OCI-LY7 (cell line): Measurements from ENCODE around the gene HRH1. TPM values are rescaled to one million over a fixed set of nuclear protein-coding genes. Genes with fewer than 3 reads are reported as not detected.

ENCODE experiments used
- BruUV-seq: library from RNA; stranded (reverse); fragments of 400-500 nt; replicated peaks from 2 replicates; lab custom pipeline; 2021; lab: Mats Ljungman, UMichigan
- CTCF ChIA-PET: fragments of 300-600 bp; sonication (Branson Sonifier 250); formaldehyde crosslinking; loops from one replicate; lab custom pipeline; 2022; ENCODE audit warnings: antibody characterized with exemption; ENCODE audit not compliant: unreplicated experiment; lab: Charles Lee
- POLR2A ChIA-PET: fragments of 300-600 bp; sonication (Branson Sonifier 250); formaldehyde crosslinking; loops from one replicate; lab custom pipeline; 2022; ENCODE audit warnings: antibody characterized with exemption; lab: Charles Lee
- DNase-seq: peaks from one replicate; pipeline ENCODE4 v3.0.0-alpha.2; 2015; ENCODE audit warnings: low spot score
- H2AFZ ChIP-seq: fragments of 200-600 bp; sonication (generic), shearing (Covaris generic); 2 replicates; pipeline ENCODE4 v1.6.1; 2014; ENCODE audit warnings: mild to moderate bottlenecking, antibody characterized with exemption, low read length, moderate library complexity
- H3K27ac ChIP-seq: fragments of 200-600 bp; sonication (generic); 2 replicates; pipeline ENCODE4 v1.5.1; 2014; ENCODE audit warnings: mixed run types, low read depth, mild to moderate bottlenecking, moderate library complexity, low read length, inconsistent platforms; ENCODE audit not compliant: poor library complexity, severe bottlenecking
- H3K36me3 ChIP-seq: fragments of 200-600 bp; sonication (generic); 2 replicates; pipeline ENCODE4 v1.6.1; 2014; ENCODE audit warnings: mild to moderate bottlenecking, antibody characterized with exemption, low read length, moderate library complexity, mixed read lengths; ENCODE audit not compliant: insufficient read depth
- H3K4me1 ChIP-seq: fragments of 200-600 bp; sonication (generic); 2 replicates; pipeline ENCODE4 v1.5.1; 2014; ENCODE audit warnings: mild to moderate bottlenecking, low read length; ENCODE audit not compliant: insufficient read depth, poor library complexity, severe bottlenecking
- H3K4me2 ChIP-seq: fragments of 200-600 bp; sonication (generic); 2 replicates; pipeline ENCODE4 v1.6.1; 2014; ENCODE audit warnings: mild to moderate bottlenecking, low read length
- H3K4me3 ChIP-seq: fragments of 200-600 bp; sonication (generic); 2 replicates; pipeline ENCODE4 v1.5.1; 2014; ENCODE audit warnings: mild to moderate bottlenecking, low read depth, low read length; ENCODE audit not compliant: poor library complexity, severe bottlenecking
- H3K79me2 ChIP-seq: fragments of 200-600 bp; sonication (generic); 2 replicates; pipeline ENCODE4 v1.6.1; 2016; ENCODE audit warnings: low read depth, mild to moderate bottlenecking, low read length, moderate library complexity, mixed read lengths; ENCODE audit not compliant: insufficient read depth
- H3K9me2 ChIP-seq: fragments of 200-600 bp; sonication (generic); 2 replicates; pipeline ENCODE4 v1.6.1; 2016; ENCODE audit warnings: mild to moderate bottlenecking, low read length, mixed read lengths; ENCODE audit not compliant: insufficient read depth
- H3K9me3 ChIP-seq: fragments of 200-600 bp; sonication (generic); 2 replicates; pipeline ENCODE4 v1.6.1; 2014; ENCODE audit warnings: mild to moderate bottlenecking, mixed run types, low read length, mixed read lengths
- H4K20me1 ChIP-seq: fragments of 200-600 bp; sonication (generic); 2 replicates; pipeline ENCODE4 v1.6.1; 2014; ENCODE audit warnings: mild to moderate bottlenecking, antibody characterized with exemption, low read length, moderate library complexity, mixed read lengths; ENCODE audit not compliant: insufficient read depth
- EZH2phosphoT487 ChIP-seq: fragments of 200-600 bp; sonication (generic); IDR thresholded peaks from 2 replicates; pipeline ENCODE4 v1.6.1; 2018; ENCODE audit warnings: low read depth, borderline replicate concordance, mild to moderate bottlenecking, mixed run types, antibody characterized with exemption, low read length, moderate library complexity, mixed read lengths
- intact Hi-C: fragments of 100-400 bp; cut with micrococcal nuclease; formaldehyde crosslinking; loops from one replicate; pipeline ENCODE4 v1.10.0; 2022; ENCODE audit not compliant: unreplicated experiment
- total RNA-seq, 2 experiments: library from RNA; depleted of rRNA in 1 of 2; stranded (reverse); fragments of >200 nt in 1 of 2; shearing (Covaris generic) in 1 of 2; gene quantifications; 2 replicates each; pipeline ENCODE4 v1.2.3, GENCODE V29; 2014 to 2022
- TF ChIP-seq, protein P1 (sequence below): fragments of 200-600 bp; sonication (generic); conservative IDR thresholded peaks from 2 replicates; pipeline ENCODE4 v1.5.1; 2014; ENCODE audit warnings: mild to moderate bottlenecking, antibody characterized with exemption, low read length, moderate library complexity, mixed read lengths

HRH1 gene
- total RNA-seq, 2 experiments from 2014 or later: not detected

DNA sequence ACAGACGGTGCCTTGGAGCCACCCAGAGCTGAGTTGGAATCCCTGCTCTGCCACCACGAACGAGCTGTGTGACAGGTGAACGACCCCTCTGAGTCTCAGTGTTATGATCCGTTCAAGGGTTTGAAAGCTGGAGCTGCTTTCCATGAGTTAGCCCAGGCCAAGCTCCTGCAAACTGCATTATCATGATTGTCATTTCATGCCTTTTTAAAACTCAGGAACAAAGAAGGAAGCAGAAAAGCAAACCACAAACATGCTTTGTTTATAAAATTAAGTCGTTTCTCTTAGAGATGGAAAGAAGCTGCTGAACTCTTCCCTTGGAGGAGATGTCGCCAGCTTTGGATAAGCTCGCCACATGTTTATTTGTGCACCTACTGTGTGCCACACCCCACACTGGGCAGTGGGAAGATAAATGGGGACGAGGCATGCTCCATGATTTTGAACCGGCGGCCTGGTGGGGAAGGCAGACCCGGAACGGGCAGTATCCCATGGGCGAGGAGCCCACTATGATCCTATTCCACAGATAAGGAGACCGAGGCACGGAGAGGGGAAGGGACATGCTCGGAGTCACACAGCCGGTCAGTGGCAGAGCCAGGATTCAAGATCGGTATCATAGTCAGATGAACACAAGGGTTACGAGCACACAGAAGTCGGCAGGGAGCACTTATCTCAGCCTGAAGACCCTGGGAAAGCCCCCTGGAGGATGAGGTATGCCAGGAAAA, 15.9 kb downstream of the HRH1 start:
- DNase-seq: no peak
- no peak for TF ChIP-seq EZH2phosphoT487
- TF ChIP-seq, protein P1, sequence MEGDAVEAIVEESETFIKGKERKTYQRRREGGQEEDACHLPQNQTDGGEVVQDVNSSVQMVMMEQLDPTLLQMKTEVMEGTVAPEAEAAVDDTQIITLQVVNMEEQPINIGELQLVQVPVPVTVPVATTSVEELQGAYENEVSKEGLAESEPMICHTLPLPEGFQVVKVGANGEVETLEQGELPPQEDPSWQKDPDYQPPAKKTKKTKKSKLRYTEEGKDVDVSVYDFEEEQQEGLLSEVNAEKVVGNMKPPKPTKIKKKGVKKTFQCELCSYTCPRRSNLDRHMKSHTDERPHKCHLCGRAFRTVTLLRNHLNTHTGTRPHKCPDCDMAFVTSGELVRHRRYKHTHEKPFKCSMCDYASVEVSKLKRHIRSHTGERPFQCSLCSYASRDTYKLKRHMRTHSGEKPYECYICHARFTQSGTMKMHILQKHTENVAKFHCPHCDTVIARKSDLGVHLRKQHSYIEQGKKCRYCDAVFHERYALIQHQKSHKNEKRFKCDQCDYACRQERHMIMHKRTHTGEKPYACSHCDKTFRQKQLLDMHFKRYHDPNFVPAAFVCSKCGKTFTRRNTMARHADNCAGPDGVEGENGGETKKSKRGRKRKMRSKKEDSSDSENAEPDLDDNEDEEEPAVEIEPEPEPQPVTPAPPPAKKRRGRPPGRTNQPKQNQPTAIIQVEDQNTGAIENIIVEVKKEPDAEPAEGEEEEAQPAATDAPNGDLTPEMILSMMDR: no peak
- Histone ChIP-seq H3K79me2 (no peaks in the 10 kb centered on the region), H3K4me1 (no peaks in the 10 kb centered on the region), H3K27ac (no peak overlapping the region), H3K36me3 (no peaks in the 10 kb centered on the region), H4K20me1 (no peaks in the 10 kb centered on the region), H3K9me2 (no peaks in the 10 kb centered on the region), H2AFZ (no peak overlapping the region), H3K4me2 (no peak overlapping the region), H3K4me3 (no peak overlapping the region), H3K9me3 (no peaks in the 10 kb centered on the region)
- BruUV-seq: no TSS peak
- intact Hi-C loops: no loop called here
- ChIA-PET POLR2A (interaction anchor here (0.5 to 0.6 kb wide), 4 partner anchors 52 to 638 kb away, joined by 3 to 4 read pairs (median 4); no protein-coding TSS in a partner anchor), CTCF (interaction anchor here (0.6 kb wide), 1 partner anchor 41 kb away, joined by 3 read pairs; no protein-coding TSS in a partner anchor)

DNA sequence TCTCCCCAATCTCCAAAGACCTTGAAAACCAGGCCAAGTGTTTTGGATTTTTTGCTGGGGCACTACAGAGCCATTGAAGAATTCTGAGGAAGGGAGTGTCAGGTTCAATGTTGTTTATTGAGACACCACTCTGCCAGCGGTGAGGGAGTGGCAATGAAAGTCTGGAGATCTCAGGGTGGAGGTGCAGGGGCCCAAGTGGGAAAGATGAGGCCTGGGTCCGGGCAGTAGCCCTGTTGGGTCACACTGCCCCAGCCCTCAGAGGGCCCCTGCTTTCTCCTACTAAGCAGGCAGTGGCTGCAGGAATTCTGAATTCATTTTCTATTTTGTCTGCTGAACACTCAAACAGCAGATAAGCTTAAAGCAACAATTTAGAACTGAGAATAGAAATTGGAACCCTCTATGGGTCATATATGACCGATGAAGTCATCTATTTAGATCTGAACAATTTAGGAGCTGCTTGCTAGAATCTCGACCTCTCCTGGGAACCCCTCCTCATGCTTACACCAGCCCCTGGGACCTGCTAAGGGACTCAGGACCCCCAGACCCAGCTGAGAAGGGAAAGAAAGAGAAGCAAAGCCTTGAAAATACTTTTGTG, 17.9 kb downstream of the HRH1 start:
- TF ChIP-seq, protein P1: no peak
- TF ChIP-seq EZH2phosphoT487: no peak
- Histone ChIP-seq H3K9me3 (no peaks in the 10 kb centered on the region), H3K27ac (no peak overlapping the region), H3K36me3 (no peaks in the 10 kb centered on the region), H3K4me3 (no peak overlapping the region), H3K4me1 (no peaks in the 10 kb centered on the region), H4K20me1 (no peaks in the 10 kb centered on the region), H2AFZ (no peak overlapping the region), H3K4me2 (no peak overlapping the region), H3K9me2 (no peaks in the 10 kb centered on the region), H3K79me2 (no peaks in the 10 kb centered on the region)
- no TSS peak for BruUV-seq
- intact Hi-C loops: no loop called here
- no peak for DNase-seq
- POLR2A ChIA-PET: interaction anchor here (1.1 kb wide), 1 partner anchor 9 kb away, joined by 3 read pairs; no protein-coding TSS in a partner anchor
- CTCF ChIA-PET: no interaction called here
